ENCODE measurements around the gene MLN.

The MLN gene

DNA sequence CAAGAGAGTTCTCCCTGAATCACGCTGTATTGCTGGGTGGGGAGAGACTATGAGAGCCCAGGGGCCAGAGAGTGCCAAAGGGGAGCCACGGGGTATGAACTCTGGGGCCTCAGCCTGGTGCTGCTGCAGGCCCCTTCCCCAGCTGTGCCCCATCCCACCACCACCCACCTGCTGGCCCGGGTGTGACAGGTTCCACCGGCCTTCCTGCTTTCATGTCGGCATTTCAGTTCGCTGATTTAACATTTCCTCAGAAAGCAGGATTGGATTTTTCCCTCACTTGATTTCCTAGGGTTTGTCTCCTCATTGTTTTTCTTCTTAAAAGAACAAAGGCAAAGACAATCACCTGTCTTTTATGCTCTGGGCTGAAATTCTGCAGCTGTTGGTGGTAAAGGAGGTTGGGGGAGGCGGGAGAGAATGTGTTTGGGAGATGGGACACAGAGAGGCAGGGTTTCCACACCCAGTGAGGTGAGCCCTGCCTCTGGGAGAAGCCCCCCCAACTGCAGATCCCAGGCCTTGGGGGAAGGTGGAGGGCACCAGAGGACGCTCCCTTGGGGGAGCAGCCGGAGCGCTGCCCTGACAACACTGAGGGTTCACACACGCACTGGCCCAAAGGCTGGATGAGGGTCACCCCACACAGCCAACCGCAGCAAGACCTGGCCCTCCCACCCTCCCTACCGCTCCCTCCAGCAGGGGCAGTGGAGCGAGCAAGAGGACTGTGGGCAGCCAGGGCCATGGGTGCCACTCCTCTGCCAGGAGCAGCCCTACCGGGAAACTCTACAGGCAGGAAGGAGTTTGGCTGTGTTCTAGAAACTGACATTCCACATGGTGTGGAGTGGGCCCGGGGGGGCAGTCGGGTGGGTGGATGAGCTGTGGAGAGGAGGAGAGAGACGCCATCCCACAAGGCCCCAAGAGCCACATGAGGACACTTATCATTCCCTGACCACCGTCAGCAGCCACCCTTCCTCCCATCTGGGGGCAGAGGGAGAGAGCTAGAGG is 10.5 kb upstream of the MLN start:
- no peak for DNase-seq (ENCODE audit: low read depth, low spot score)

DNA sequence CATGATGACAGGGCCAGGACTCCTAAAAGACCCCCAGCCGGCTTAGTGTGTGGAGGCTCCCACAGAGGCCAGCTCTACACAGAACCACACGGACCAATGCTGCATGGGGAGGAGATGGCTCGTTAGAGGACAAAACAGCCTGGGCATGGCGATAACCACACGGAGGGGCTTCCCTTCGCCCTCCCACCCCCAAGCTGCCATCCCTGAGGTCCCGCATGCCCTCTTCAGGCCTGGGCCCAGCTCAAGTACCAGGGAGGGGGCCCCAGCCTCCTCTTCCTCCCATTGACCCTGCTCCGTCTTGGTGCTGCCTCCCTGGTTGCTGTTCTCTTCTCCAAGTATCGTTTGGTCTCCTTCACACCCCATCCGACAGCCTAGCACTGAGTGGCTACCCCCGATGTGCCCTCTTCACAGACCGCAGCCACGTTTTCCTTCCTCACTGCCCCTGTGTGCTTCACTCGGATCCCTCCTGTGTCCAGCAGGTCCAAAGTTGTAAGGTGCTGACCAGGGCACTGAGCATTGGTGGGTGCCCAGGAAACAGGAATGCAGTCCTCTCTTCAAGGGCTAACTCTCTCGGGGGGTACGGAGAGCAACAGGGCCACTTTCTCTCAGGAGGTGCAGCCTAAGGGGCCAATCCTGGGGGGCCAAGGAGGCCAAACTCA is 9.6 kb upstream of the MLN start:
- no peak for DNase-seq (ENCODE audit: low read depth, low spot score)

- DNase-seq (ENCODE audit: low read depth, low spot score), result no peak
These were observed 8.9 kb upstream of the MLN start for GRCh38 chr6:33812669-33813068.

GRCh38 chr6:33809594-33809993 is 5.8 kb upstream of the MLN start:
- no peak for DNase-seq (ENCODE audit: low read depth, low spot score)

DNA sequence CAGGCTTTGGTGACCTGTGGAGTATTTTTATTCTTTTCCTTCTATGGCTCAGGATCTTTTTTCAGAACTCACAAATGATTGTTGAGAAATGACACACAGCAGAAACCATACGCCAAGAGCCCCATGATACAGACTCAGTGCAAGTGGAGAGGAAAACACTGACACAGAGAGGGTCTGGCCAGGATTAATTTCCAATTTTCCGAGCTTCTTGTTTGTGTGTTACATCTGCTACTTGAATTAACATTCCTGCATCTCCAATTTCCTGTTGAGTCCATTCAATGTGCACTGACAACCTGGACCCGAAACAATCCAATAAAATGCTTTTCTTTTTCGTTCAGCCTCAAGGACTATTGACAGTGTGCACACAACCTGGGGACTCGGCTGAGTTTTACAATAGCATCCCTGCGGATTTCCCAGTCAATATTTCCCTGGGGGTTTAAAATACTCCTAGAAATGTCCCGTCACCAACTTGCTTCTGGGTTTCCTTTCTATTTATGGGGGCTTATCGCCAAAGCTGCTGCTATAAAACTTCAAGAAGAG is 4.9 kb upstream of the MLN start:
- DNase-seq (ENCODE audit: low read depth, low spot score), result no peak

- DNase-seq (ENCODE audit: low read depth, low spot score), result no peak
These were observed 3.8 kb upstream of the MLN start for GRCh38 chr6:33807606-33808005.

DNA sequence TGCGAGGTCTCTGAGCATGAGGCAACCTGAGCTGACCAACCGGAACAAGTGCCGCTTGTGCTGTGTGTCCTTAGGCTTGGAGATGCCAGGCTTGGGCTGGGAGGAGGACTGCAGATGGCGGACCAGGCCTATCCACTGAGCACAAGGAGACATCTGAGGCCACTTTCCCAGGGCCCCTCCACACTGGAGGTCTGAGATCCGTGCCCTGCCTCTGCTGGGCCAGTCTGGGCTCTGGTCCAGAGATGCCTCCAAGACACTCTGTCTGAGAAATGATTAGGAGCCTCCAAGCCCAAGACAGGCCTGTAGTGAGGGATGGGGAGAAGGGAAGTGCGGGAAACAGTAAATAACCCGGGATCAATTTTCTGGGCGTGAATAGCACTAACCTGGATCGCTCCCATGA is 3.0 kb upstream of the MLN start:
- DNase-seq (ENCODE audit: low read depth, low spot score), result no peak

- DNase-seq (ENCODE audit: low read depth, low spot score), result no peak
These were observed 1.4 kb downstream of the MLN start for GRCh38 chr6:33802186-33802958.

GRCh38 chr6:33801611-33802010 is 2.2 kb downstream of the MLN start:
- DNase-seq (ENCODE audit: low read depth, low spot score), result no peak

GRCh38 chr6:33800248-33800969 is 3.4 kb downstream of the MLN start:
- no peak for DNase-seq (ENCODE audit: low read depth, low spot score)

DNA sequence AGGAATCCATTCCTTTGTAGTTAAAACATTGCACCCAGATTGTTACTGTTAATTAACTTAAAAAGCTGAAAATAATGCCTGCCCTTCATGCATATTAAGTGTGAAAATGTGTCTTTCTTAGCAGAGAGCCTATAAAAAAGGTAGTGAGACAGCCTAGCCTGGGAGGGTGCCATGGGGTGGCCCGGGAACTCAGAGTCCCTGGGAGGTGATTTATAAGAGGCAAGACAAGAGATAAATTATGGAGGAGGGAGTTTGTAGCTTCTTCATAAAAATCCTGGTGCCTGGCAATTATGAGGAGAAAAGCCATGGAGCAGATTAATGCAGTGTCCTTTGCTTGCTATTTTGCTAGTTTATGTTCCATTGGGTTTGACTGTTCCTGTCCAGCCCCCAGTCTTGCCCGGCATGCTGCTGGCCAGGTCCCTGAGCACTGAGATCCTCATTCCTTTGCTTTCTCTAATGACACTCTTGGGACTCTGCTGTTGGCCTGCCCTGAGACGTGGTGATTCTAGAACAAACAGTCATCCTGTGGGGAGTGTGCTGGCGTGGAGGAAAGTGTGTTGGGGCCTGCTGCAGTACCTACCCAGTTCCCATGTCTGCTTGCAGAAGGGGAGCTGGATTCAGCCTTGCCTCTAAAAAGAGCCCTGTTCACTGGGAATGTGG is 4.2 kb downstream of the MLN start:
- DNase-seq (ENCODE audit: low read depth, low spot score), result no peak

- no peak for DNase-seq (ENCODE audit: low read depth, low spot score)
These were observed 5.4 kb downstream of the MLN start for GRCh38 chr6:33798343-33798848.

- DNase-seq (ENCODE audit: low read depth, low spot score), result no peak
These were observed 6.0 kb downstream of the MLN start for GRCh38 chr6:33797626-33798342.

DNA sequence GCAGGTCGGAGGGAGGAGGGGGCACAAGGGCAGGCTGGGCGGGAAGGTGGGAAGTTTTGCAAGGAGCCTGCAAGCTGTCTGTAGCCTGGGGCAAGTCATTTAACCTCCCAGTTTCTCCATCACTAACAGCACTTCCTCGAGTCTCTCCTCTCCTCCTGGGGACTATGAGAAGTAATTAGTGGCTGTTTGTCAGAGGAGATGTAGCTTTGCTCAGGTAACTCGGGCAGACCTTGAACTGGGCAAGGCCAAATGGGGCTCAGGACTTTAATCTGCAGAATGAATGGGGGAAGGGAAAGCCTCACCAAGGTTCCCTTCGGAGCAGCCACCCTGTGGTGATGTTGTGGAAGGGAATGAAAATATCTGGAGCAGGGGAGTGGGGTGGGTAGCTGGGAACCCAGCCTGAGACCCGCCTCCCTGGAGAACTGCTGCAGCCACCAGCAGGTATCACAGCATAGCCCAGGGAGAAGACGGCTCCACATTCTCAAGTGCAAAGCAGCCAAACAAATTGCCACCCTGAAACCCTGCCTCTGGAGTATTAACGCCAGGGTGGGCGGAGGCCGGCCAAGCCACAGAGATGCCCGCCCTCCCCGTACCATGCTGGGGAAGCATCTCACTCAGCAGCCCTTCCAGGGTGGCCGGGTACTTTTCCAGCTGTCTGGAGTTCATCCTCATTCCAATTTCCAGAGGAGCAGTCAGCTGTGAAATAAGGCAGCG is 8.7 kb downstream of the MLN start:
- DNase-seq (ENCODE audit: low read depth, low spot score), result no peak

GRCh38 chr6:33792981-33793380 is 10.8 kb downstream of the MLN start:
- DNase-seq (ENCODE audit: low read depth, low spot score), result no peak

DNA sequence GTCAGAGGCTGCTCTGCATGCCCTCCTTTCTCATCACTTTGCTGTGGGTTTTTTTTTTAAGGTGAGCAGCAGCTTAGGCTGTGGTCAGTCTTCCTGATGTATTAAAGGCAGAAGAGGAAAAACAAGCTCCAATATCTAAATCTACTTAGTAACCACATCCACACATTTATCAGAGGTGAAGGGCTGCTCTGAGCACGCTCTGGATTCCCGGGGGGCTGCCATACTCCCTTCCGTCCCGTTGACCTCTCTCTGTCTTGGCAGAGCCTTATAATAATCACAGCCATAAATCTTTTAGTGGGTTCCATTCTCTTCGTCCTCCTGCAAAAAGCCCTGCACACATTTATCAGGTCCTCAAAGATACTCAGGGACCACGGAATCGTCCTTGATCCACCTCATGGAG is 12.2 kb downstream of the MLN start:
- no peak for DNase-seq (ENCODE audit: low read depth, low spot score)

GRCh38 chr6:33790910-33791309 is 12.9 kb downstream of the MLN start:
- no peak for DNase-seq (ENCODE audit: low read depth, low spot score)

GRCh38 chr6:33790379-33790778 is 13.4 kb downstream of the MLN start:
- DNase-seq (ENCODE audit: low read depth, low spot score), result no peak

DNA sequence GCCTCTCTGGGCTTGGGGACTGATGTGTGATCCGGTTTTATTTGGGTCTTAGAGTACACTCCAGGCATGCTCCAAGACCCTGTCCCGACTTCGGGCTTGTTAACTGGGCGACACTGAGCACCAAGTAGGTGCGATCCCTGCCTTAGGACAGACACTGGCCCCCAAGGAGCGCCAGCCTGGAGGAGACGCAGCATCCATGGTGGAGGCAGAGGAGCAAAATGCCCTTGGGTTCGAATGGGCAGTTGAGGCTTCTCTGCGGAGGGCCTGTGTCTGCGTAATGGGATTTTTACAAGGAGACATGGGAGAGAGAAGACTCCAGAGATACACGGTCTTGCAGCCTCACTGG is 14.3 kb downstream of the MLN start:
- DNase-seq (ENCODE audit: low read depth, low spot score), result no peak

Measured in activated naive CD8-positive, alpha-beta T cell treated with anti-CD3 and anti-CD28 coated beads, Interleukin-2, amount 50 U/mL, for 16 hours (primary cell).